Fibroblast of peridontal ligament (primary cell): ENCODE measurements around the gene ENPP6.
"Not testable (repeated sequence)": the region's sequence is repeated elsewhere in the genome, so short reads cannot be mapped to it uniquely, and the experiment has no call there.

Experiments
- DNase-seq: peaks from one replicate; pipeline ENCODE4 v3.0.0-alpha.2; 2010; ENCODE audit errors: extremely low read depth

ENPP6 gene

DNA sequence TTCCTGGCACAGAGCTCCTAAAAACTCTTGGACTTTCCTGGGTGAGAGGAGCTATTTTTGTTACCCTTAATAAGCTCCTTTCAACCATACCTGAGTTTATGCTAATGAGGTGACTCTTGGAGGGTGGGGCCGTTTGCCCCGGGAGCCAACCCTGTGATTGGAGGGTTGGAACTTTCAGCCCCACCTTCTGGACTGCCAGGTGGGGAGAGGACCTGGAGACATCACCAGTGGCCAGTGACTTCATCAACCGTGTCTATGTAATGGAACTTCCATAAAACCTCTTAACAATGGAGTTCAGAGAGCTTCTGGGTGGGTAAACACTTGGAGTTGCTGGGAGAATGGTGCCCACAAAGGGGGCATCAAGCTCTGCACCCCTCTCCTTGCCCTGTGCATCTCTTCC, 17.9 kb upstream of the ENPP6 start:
- DNase-seq: no peak

DNA sequence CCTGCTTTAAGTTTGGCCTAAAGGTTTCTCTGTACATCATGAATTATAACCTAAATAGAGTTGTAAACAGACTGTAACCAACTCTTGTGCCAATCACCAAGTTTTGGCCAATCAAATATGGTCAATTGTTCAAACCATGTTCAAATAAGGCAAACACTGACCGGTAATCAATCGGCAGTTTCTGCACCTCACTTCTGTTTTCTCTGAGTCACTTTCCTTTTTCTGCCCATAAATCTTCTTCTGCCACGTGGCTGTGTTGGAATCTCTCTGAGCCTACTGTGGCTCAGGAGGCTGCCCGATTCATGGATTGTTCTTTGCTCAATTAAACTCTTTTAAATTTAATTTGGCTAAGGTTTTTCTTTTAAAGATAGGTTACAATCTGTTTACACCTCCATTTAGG, 16.5 kb upstream of the ENPP6 start:
- DNase-seq: no peak

DNA sequence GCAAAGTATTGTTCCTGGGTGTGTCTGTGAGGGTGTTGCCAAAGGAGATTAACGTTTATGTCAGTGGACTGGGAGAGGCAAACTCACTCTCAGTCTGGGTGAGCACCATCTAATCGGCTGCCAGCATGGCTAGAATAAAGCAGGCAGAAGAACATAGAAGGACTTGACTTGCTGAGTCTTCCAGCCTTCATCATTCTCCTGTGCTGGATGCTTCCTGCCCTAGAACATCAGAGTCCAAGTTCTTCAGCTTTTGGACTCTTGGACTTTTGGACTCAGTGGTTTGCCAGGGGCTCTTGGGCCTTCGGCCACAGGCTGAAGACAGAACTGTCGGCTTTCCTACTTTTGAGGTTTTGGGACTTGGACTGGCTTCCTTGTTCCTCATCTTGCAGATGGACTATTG, 15.3 kb upstream of the ENPP6 start:
- DNase-seq: no peak

DNA sequence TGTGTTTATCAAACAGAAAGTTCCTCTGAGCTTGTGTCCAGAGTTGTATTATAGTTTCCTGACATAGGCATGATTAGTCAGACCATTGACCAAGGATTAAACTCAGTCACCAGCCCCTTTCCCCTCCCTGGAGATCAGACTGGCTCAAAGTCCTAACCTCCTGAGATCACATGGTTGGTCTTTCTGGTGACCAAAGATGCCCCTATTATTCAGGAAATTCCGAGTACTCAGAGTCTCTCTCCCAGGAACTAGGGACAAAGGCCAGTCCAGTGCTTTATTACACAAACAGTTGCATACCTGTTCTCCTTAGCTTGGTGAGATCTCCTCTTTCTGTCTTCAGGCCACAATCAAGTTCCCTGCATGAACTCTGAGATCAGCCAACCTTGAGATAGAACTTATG, 14.5 kb upstream of the ENPP6 start:
- DNase-seq: no peak

DNA sequence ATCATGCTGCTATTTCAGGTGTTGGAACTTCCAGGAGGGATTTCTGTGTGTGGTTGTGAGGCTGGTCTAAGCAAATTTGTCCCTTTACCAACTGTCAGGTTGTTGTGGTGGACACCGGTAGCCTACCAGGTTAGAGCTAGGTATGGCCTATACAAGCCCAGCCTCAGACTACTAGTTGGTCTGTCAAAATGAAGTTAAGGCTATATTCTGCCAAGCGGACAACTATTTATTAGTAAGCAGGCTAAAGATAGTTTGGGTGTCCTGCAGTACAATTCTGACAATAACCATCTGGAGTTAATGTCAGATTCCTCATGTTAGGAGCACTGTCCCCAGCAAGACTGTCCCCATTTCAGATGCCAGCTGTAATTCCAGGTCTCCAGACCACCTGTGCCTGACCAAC, 13.9 kb upstream of the ENPP6 start:
- no peak for DNase-seq

DNA sequence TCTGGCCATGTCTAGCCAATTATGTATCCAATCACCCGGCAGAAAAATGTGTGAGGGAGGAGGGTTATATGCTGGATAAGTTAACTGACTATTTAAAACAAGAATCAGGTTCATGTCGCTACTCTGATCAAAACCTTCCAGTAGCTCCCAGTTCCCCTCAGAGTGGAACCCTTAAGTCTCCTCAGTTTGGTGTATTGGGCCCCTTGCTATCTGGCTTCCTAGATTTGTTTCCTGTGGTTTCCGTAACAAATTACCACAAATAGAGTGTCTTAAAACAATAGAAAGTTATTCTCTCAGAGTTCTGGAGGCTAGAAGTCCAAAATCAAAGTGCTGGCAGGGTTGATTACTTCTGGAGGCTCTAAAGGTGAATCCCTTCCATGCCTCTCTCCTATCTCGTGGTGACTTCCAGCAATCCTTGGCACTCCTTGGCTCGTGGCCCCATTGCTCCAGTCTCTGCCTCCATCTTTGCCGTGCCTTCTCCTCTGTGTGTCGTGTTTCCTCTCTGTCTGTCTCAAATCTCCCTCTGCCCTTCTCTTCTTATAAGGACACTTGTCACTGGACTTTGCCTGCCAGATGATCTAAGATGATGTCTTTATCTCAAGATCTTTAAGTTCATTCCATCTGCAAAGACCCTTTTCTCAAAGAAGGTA, 10.5 kb upstream of the ENPP6 start:
- DNase-seq: no peak

DNA sequence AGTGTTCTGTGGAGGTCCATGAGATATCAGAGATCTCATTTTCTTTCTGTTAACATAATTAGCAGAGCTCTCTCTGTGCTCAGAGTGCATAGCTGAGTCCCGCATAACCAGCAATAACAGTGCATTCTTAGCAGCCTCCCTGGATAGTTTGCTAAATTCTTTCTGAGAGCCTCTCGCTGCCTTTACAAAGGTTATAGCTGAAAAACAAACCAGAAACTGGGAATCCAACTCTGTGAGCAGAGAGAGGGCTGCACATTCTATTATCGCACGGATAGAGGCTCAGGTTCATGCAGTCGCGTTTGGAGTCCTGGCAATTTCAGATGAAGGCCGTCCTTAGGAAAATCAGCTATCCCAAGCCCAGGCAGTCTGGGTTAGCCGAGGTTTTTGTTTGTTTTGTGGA, 1.2 kb downstream of the ENPP6 start:
- DNase-seq: no peak

DNA sequence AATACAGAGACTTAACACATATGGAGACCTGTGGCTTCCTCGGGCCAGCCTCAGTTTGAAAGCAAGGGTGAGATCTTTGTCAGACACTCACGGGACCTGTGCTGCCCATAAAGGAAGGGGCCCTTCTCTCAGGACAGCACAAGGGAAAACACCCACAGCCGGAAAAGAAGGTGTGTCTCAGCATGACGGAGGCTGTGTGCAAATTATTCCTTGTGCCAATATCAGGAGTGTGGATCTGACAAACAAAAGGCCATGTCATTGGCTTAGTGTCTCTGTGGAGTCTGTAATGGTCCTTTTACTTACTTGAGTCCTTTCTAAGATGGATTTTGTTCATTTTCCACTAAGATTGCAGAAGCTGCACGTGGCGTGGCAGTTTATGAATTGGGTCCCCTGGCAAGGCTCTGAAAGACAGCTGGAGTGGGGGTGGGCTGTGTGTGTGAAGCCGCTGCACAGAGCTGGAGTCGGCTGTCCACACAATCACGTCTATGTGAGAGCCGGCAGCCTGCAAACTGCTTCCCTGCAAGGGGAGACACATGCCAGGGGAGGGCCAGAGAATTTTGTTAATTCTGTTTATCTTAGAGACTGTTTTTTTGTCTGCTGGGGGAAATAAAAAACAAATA, 1.9 kb downstream of the ENPP6 start:
- no peak for DNase-seq

DNA sequence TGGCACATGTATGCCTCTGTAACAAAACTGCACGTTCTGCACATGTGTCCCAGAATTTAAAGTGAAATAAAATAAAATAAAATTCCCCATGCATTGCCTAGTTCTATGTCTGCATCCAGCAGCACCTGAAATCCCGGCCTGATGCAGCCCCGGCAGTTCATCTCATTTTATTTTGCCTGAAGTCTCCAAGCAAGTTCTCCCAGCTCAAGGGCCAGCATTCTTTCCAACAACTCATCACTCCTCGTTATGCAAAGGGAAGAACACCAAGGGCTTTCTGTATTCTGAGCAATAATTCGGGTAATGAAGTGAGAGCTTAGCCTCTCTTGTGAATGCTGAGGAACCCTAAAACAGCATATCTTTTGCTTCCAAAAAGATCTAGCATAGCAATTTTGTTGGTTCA, 2.7 kb downstream of the ENPP6 start:
- DNase-seq: no peak

DNA sequence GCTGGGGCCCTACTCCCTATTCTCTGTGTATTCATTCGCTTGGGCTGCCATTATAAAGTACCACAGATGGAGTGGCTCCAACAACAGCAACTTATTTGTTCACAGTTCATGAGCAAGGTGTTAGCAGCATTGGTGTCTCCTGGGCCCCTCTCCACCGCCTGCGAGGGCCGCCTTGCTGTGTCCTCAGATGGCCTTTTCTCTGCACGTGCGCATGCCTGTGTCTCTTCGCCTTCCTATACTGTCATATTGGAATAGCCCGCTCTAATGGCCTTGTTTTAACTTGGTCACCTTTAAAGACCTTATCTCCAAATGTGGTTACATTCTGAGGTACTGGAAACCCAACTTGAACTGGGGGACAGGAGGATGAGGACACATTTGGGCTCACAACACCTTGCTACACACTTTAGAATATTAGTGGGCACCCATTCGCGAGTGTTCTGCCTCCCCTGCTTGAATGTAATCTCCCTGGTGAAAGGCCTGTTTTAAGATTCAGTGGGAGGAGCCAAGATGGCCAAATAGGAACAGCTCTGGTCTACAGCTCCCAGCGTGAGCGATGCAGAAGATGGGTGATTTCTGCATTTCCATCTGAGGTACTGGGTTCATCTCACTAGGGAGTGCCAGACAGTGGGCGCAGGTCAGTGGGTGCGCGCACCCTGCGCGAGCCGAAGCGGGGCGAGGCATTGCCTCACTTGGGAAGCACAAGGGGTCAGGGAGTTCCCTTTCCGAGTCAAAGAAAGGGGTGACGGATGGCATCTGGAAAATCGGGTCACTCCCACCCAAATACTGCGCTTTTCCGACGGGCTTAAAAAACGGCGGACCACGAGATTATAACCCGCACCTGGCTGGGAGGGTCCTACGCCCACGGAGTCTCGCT, 9.7 kb downstream of the ENPP6 start:
- DNase-seq: not testable (repeated sequence)

DNA sequence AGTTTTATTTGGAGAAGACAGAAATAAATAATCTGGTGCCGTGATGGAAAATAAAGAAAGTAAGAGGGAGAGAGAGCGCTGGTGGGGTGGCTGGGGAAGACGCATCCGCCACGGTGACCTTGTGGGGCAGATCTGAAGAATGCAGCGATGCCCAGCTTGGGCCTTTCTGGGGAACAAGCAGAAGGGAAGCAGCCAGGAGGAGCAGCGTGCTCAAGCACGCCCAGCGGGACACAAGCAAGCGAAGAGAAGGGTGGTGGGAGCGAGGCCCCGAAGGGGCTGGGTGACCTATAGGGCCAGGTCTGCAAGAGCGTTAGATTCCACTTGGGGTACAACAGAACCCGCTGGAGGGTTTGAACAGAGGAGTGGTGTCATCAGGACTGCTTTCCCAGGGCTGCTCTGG, 12.4 kb downstream of the ENPP6 start:
- no peak for DNase-seq

DNA sequence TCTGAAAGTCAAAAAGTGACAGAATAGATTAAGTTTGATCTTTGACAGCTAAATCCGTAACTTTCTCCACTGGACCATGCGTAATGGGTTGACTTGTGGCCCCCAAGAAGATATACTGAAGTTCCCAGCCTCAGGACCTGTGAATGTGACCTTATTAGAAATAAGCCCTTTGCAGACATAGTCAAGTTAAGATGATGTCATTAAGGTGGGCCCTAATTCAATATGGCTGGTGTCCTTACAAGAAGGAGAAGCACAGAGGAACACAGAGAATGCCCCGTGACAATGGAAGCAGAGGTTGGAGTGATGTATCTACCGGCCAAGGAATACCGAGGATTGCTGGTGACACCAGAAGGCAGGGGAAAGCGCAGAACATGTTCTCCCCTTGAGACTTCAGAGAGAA, 14.4 kb downstream of the ENPP6 start:
- no peak for DNase-seq

DNA sequence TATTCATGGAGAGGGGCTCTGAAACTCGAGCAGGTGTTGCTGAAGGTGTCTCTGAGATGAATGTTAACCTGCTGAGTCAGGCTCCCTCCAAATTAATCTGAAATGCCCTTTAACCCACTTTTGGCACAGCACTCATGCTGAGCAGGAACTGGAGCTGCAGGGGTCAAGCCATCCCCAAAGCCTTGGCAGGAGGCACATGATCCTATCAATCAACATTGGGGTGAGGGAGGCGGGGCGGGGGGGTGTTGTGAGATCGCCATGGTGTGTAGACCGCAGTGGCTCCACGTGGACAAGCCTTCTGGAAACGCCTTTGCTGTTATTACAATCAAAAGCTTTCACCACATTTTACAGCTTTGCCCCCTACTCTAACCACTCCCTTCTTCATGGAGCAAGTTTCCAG, 16.5 kb downstream of the ENPP6 start:
- DNase-seq: no peak

DNA sequence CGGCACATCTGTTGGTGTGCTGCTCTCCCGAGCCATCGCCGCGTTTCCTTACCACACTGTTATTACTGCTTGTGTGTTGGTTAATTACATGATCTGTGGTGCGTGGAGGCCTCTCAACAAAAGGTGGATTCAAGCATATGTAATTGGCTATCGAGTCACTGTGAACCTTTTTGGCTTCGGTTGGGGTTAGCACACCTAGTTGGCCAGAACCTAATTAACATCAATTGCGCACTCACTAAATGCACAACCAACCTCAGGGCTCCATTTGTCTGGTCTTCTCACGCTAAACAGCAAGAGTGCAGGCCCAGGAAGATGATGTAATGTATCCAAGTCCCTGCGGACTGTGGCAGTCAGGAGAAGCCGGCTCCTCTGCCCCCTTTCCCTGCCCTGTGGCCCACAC, 17.4 kb downstream of the ENPP6 start:
- no peak for DNase-seq

DNA sequence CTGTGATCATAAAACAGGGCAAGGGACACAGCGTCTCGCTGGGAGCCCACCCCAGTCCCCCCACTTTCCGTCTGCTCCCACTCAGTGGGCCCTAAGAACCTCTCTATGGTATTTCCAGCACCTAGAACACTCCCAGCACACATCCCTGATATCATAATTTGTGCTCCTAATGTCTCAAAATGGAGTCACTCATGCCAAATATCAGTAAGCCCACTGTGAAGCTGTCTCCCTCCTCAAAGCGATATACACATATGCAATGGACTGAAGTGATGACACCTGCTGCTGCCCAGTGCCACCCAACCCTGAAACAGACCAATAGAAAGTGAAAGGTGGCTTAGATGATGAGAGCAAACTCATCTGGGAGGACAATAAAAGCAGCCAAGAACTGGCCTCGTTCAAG, 17.9 kb downstream of the ENPP6 start:
- DNase-seq: no peak

DNA sequence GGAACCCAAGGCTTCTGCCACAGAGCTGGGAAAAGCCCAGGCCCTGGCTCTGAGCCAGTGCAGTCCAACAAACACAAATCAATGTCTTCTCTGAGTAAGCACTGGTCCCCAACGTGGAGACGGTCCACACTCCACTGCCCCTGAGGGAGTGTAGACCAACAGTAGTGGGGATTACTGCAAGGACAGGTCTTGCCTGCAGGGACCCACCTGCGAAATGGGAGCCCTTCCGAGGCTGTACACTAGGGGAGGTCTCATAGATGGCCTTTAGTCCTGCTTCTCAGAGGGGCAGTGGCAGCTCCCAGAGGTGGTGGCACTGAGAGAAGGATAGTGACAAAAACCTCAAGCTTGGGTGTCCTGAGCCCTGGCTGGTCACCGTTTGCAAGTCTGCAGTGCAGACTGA, 19.5 kb downstream of the ENPP6 start:
- no peak for DNase-seq

DNA sequence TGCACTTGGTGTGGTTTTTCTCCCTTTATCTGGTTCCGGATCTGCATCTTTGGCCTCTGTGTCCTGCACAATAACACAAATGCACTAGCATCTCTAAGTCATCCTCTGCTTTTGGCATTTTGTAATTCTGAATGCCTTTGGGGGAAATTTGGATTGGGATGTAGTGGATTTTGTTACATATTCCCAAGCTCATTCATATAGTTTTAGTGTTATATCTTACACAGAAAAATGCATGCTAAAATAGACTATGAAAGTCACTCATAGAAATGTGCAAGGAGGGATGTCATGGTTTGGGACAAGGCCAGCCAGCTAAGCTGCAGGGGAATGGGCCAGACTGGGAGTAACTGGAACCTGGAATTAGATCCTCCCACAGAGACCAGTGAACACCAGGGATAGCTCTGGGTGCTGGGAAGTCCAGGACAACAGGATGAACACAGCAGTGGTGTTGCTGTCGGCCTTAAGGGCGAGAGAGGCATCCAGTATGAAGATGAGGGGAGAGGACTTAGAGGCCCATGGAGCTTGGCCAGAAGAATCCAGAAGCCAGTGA, 20.1 kb downstream of the ENPP6 start:
- DNase-seq: no peak

DNA sequence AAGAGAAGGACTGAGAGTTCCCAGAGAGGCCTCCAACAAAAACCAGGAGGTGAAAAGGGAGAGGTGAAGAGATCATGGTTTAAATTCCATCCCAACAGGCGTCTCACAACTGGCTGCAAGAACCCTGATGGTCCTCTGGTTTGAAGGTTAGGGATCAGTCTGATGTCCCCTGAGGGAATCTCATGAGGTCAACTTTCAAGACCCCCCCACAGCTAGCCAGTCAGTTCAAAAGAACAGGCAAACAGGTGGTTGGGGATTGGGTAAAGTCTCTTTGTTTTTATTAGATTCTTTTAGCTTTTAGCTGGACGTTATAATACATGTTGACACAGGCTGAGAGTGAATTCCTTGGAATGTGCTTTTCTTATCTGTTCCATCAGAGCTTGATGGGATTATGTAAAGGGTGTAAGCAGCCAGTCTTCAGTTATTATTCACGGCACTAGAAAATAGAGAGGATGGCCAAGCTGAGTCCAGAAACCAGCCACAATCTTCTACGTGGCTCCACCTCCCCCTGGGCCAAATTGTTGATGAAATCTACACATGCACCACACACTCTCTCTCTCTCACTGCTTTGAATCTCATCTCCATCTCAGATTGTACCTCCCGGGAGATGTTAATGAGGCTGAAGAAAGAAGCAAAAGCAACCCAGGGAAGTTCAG, 20.8 kb downstream of the ENPP6 start:
- DNase-seq: no peak

DNA sequence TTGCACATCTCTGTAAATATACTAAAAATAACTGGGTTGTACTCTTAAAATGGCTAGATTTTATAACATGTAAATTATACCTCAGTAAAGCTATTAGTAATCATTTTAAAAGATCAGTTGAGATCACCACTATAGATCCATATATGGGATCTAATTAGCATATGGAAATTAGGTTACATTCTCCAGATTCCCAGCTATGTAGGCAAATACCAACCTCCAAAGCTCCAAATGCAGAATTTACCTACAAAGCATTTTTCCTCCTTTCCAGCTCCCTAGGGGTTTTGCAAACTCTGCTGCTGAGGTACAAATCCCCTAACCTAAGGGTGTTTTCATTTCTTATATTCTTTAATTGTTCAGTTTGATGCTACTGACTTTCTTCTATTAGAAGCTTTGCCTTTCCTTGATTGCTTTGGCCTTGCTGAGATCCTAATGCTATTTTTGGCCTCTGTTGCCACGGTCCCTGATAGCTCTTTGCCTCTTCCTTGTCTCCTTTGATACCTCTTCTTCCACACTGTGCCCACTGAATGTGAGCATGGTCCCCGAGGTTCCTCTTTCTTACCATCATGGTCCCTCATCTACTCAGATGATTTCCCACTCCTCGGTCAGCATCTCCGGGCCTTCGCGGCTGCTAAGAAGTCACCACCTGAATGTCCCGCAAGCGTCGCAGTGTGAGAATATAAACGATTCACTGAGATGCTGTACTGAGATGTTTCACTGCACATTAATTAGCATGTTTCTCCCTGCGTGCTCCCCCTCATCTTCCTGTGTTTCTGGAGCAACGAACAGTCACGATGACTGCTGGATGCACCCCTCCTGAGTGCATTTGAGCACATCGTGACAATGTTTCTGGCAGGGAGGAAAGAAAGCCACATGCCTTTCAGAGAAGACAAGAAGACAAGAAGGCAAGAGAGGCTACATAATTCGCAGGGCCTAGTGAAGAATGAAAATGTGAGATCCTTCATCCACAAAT, 23.8 kb downstream of the ENPP6 start:
- no peak for DNase-seq

DNA sequence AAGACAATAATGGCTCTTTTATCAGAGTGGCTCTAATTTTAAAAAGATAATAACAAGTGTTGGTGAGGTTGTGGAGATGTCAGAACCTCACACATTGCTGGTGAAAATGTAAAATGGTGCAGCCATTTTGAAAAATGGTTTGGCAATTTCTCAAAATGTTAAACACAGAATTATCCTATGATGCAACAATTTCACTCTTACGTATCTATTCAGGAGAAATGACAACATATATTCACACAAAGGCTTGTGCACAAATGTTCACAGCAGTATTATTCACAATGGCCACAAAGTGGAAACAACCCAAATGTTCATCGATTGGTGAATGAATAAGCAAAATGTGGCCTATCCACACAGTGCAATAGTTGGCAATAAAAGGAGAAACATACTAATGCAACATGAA, 24.7 kb downstream of the ENPP6 start:
- no peak for DNase-seq

DNA sequence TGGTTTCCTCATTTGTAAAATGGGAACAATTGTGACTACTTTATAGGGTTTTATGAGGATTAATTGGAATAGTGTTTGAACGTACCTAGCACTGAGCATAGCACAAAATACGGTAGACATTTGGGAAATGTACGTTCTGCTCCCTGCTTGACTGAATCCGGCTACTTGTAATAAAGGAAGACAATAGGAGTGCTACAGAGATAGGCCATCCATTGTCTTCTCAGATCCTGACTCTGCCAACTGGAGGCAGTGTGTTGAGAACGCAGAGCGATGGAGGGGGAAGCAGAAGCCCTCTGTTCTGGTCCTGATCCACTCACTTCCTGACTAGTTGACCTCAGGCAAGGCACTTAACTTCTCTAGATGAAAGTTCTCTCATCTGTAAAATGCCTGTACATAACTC, 26.4 kb downstream of the ENPP6 start:
- DNase-seq: no peak
